HG03469 (cell line): ENCODE measurements around the gene C7orf57.

Experiments used
- ATAC-seq: cut with Tn5 transposase; IDR thresholded peaks from one replicate; pipeline ENCODE4 v1.9.1; 2021; ENCODE audit warnings: mild to moderate bottlenecking, moderate library complexity, moderate number of reproducible peaks; ENCODE audit not compliant: unreplicated experiment

The C7orf57 gene

GRCh38 chr7:48107926-48108472 lies 72.7 kb downstream of the C7orf57 start:
- no peak for ATAC-seq

- ATAC-seq, result no peak
Measured at GRCh38 chr7:48108959-48109847, 73.9 kb downstream of the C7orf57 start.

- ATAC-seq, result peak; percentile 88
Measured at GRCh38 chr7:48109848-48110663, 74.7 kb downstream of the C7orf57 start.

- ATAC-seq, result no peak
Measured at GRCh38 chr7:48110868-48111267, 75.5 kb downstream of the C7orf57 start.
